Progenitor cell of endocrine pancreas (in vitro differentiated cells): ENCODE results near the gene GFI1B. TPM values are rescaled to one million over a fixed set of nuclear protein-coding genes. Genes with fewer than 3 reads are reported as not detected.

ENCODE experiments used
- DNase-seq: peaks from one replicate; pipeline ENCODE4 v3.0.0; 2021; ENCODE audit warnings: low spot score; ENCODE audit not compliant: unreplicated experiment
- H3K27ac Mint-ChIP-seq: 2 replicates; pipeline ENCODE4 v1.8.0; 2021; ENCODE audit warnings: mild to moderate bottlenecking, moderate library complexity, mixed read lengths
- H3K27me3 Mint-ChIP-seq: 2 replicates; pipeline ENCODE4 v1.8.0; 2021; ENCODE audit warnings: mixed read lengths
- H3K36me3 Mint-ChIP-seq: 2 replicates; pipeline ENCODE4 v1.8.0; 2022; ENCODE audit warnings: mixed read lengths; ENCODE audit not compliant: insufficient read depth
- H3K4me1 Mint-ChIP-seq: 2 replicates; pipeline ENCODE4 v1.8.0; 2021; ENCODE audit warnings: low read depth, mixed read lengths
- H3K4me3 Mint-ChIP-seq: 2 replicates; pipeline ENCODE4 v1.8.0; 2021; ENCODE audit warnings: low read depth, mild to moderate bottlenecking, moderate library complexity, mixed read lengths
- H3K9me3 Mint-ChIP-seq: 2 replicates; pipeline ENCODE4 v1.8.0; 2021; ENCODE audit warnings: low read depth, mixed read lengths
- CTCF ChIP-seq: fragments of 200-600 bp; sonication (generic); IDR thresholded peaks from one replicate; pipeline ENCODE4 v1.5.0; 2021; ENCODE audit warnings: antibody characterized with exemption, mild to moderate bottlenecking; ENCODE audit not compliant: unreplicated experiment
- total RNA-seq: library from RNA; stranded (reverse); gene quantifications from 2 replicates; pipeline ENCODE4 v1.2.1, GENCODE V29; 2021

The GFI1B gene
- total RNA-seq, 1 donor from 2014 or later = 0.12 TPM

GRCh38 chr9:132942541-132943182, 35.8 kb upstream of the GFI1B start:
- H3K36me3 Mint-ChIP-seq = no peaks in the 10 kb centered on the region
- H3K27me3 Mint-ChIP-seq = no peaks in the 10 kb centered on the region
- H3K4me3 Mint-ChIP-seq = peak overlapping the region; percentile 98
- no peaks in the 10 kb centered on the region for H3K9me3 Mint-ChIP-seq
- peaks cover 18% of the 10 kb centered on the region for H3K4me1 Mint-ChIP-seq
- TF ChIP-seq CTCF = no peak
- H3K27ac Mint-ChIP-seq = no peak overlapping the region
- no peak for DNase-seq

- Mint-ChIP-seq H3K36me3 (no peaks in the 10 kb centered on the region), H3K27me3 (no peaks in the 10 kb centered on the region), H3K27ac (peak overlapping the region; percentile 93), H3K4me1 (peaks cover 19% of the 10 kb centered on the region), H3K4me3 (peak overlapping the region; percentile 98), H3K9me3 (no peaks in the 10 kb centered on the region)
- TF ChIP-seq CTCF = no peak
- DNase-seq = no peak
Measured at GRCh38 chr9:132943651-132944293, 34.7 kb upstream of the GFI1B start.

DNA sequence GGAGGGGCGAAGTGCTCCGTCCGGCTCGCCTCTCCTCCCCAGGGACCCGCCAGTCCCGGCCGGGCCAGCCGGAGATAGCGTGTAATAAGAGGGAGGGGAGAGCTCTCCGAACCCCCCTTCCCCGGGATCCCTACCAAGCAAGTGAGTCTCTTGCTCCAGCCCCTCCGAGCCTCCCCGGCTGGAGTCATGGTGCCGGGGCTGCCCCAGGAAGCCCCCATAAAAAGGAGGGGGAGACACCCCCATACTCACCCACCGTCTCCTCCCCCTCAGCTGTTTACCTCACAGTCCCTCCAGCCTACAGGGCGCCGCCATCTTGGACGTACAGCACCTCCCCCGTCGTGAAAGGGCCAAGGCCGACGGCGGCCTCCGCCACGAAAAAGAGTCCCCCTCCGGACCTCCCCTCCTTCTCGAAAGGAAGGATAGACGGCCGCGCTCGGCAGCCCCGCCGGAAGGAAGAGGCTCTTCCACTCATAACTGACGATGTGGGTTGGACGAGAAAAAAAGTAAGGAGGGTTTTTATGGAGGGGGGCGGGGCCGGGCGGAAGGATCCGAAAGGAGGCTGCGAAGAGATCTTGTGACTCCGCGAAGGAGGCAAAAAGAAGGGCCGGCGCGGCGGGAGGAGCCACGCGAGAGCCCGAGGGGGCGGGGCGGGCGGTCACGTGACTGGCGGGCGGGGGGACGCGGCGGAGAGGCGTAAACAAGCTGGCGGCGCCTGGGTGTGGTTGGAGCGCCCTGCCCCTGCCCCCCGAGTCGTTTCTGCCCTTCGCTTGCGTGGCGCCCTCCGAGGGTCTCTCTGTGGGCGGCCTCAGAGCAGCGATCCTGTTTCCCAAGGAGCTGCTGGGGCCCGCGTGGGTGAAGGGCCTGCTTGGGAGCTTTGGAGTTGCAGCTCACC, 34.0 kb upstream of the GFI1B start, which contains the start of gene TSC1:
Gene TSC1 (minus strand): TSS at position 323 of the 892 bp plus-strand sequence. CDS start 15,744 bp downstream, outside the sequence.
- Mint-ChIP-seq H3K27me3 (no peaks in the 10 kb centered on the region), H3K4me3 (peak within 1 kb of the TSS; percentile 98), H3K27ac (peak within 1 kb of the TSS; percentile 100), H3K9me3 (no peaks in the 10 kb centered on the region), H3K4me1 (peaks cover 19% of the 10 kb centered on the region), H3K36me3 (no peaks in the 10 kb centered on the region)
- DNase-seq = peak; percentile 98
- TF ChIP-seq CTCF = no peak

GRCh38 chr9:132945186-132946130, 33.0 kb upstream of the GFI1B start:
- Mint-ChIP-seq H3K27ac (peak overlapping the region; percentile 100), H3K36me3 (no peaks in the 10 kb centered on the region), H3K4me3 (peak overlapping the region; percentile 98), H3K27me3 (no peaks in the 10 kb centered on the region), H3K9me3 (no peaks in the 10 kb centered on the region), H3K4me1 (peaks cover 19% of the 10 kb centered on the region)
- TF ChIP-seq CTCF = no peak
- no peak for DNase-seq
